B cell (primary cell): Measurements from ENCODE around the gene TRMT61A. TPM values are rescaled to one million over a fixed set of nuclear protein-coding genes. Genes with fewer than 3 reads are reported as not detected.

Experiments
- ATAC-seq: fragments of 200-7000 bp; cut with Tn5 transposase; one replicate; pipeline ENCODE4 v1.10.0; 2021; ENCODE audit warnings: low read depth, mild to moderate bottlenecking, moderate number of reproducible peaks, moderate library complexity
- CTCF ChIA-PET: fragments of 350-600 bp; sonication (Branson Sonifier 250); formaldehyde crosslinking; loops from one replicate; lab custom pipeline; 2021; ENCODE audit warnings: antibody characterized with exemption, inconsistent platforms; lab: Charles Lee
- POLR2A ChIA-PET: fragments of 350-600 bp; sonication (Branson Sonifier 250); formaldehyde crosslinking; loops from one replicate; lab custom pipeline; 2021; ENCODE audit warnings: antibody characterized with exemption; lab: Charles Lee
- DNase-seq: peaks from one replicate; pipeline ENCODE4 v3.0.0; 2013
- H2AFZ ChIP-seq: 2 replicates; pipeline ENCODE4 v1.6.1; 2012; ENCODE audit warnings: mild to moderate bottlenecking, low read depth, low read length; ENCODE audit not compliant: insufficient read depth, poor library complexity, severe bottlenecking
- H3K27ac ChIP-seq, 2 donors: 1 replicate in 1 of 2; 2 replicates in 1 of 2; pipeline ENCODE4 v1.5.1; 2012 to 2013; ENCODE audit warnings: low read length in 2 of 2, mild to moderate bottlenecking in 2 of 2, moderate library complexity in 1 of 2
- H3K27me3 ChIP-seq, 4 experiments: fragments of 200-600 bp in 1 of 4; sonication (generic) in 1 of 4; replicated peaks in 1 of 4; 1 replicate in 2 of 4; 2 replicates in 2 of 4; pipeline versions ENCODE4 v1.6.1 to v1.7.0; 2013 to 2016; ENCODE audit warnings: low read length in 3 of 4, mild to moderate bottlenecking in 2 of 4, mixed read lengths in 1 of 4, moderate library complexity in 1 of 4; ENCODE audit not compliant: insufficient read depth in 4 of 4, control insufficient read depth in 3 of 4; ENCODE audit errors: control extremely low read depth in 1 of 4
- H3K36me3 ChIP-seq, 2 experiments: replicated peaks in 1 of 2; 1 replicate in 1 of 2; 2 replicates in 1 of 2; pipeline versions ENCODE4 v1.6.1 to v1.7.1; 2013; ENCODE audit warnings: low read length in 1 of 2; ENCODE audit not compliant: insufficient read depth in 2 of 2, control insufficient read depth in 1 of 2; ENCODE audit errors: control extremely low read depth in 1 of 2, extremely low read depth in 1 of 2
- H3K4me1 ChIP-seq, 2 donors: fragments of 200-600 bp in 1 of 2; sonication (generic) in 1 of 2; 1 replicate in 1 of 2; 2 replicates in 1 of 2; pipeline versions ENCODE4 v1.5.1 to v1.6.1; 2013 to 2017; ENCODE audit warnings: low read length in 2 of 2; ENCODE audit not compliant: control insufficient read depth in 2 of 2, insufficient read depth in 2 of 2
- H3K4me2 ChIP-seq: replicated peaks from 2 replicates; pipeline ENCODE3; 2012; ENCODE audit warnings: mild to moderate bottlenecking, low read depth, low read length; ENCODE audit not compliant: poor library complexity, severe bottlenecking
- H3K4me3 ChIP-seq, 5 experiments: fragments of 200-600 bp in 1 of 5; sonication (generic) in 1 of 5; 1 replicate in 3 of 5; 2 replicates in 2 of 5; pipeline versions ENCODE4 v1.5.1 to v1.7.0; 2011 to 2016; ENCODE audit warnings: low read length in 4 of 5, mild to moderate bottlenecking in 4 of 5, low read depth in 2 of 5, control low read depth in 1 of 5, moderate library complexity in 1 of 5; ENCODE audit not compliant: insufficient read depth in 1 of 5; ENCODE audit errors: control extremely low read depth in 1 of 5, extremely low read depth in 1 of 5
- H3K79me2 ChIP-seq: fragments of 200-600 bp; sonication (generic); one replicate; pipeline ENCODE4 v1.6.0; 2016; ENCODE audit warnings: low read length; ENCODE audit not compliant: control insufficient read depth, insufficient read depth
- H3K9ac ChIP-seq: fragments of 200-600 bp; sonication (generic); 2 replicates; pipeline ENCODE4 v1.6.1; 2017; ENCODE audit warnings: mild to moderate bottlenecking, low read length, moderate library complexity
- H3K9me3 ChIP-seq, 3 donors: one replicate each; pipeline versions ENCODE4 v1.6.1 to v1.7.1; 2013; ENCODE audit warnings: low read length in 2 of 3; ENCODE audit not compliant: control insufficient read depth in 2 of 3, insufficient read depth in 1 of 3; ENCODE audit errors: control extremely low read depth in 1 of 3
- H4K20me1 ChIP-seq: 2 replicates; pipeline ENCODE4 v1.6.0; 2012; ENCODE audit warnings: mild to moderate bottlenecking, low read length; ENCODE audit not compliant: insufficient read depth, control insufficient read depth, poor library complexity, severe bottlenecking
- H3K27ac Mint-ChIP-seq: one replicate; pipeline ENCODE4 v1.8.0; 2021; ENCODE audit warnings: mixed read lengths
- H3K27me3 Mint-ChIP-seq: one replicate; pipeline ENCODE4 v1.8.0; 2021; ENCODE audit warnings: mixed read lengths
- H3K4me1 Mint-ChIP-seq: one replicate; pipeline ENCODE4 v1.8.0; 2021; ENCODE audit warnings: mixed read lengths
- H3K4me3 Mint-ChIP-seq: one replicate; pipeline ENCODE4 v1.8.0; 2021; ENCODE audit warnings: mixed read lengths
- H3K9me3 Mint-ChIP-seq: one replicate; pipeline ENCODE4 v1.8.0; 2022; ENCODE audit warnings: mixed read lengths; ENCODE audit not compliant: insufficient read depth
- CTCF ChIP-seq: fragments of 200-600 bp; IDR thresholded peaks from one replicate; pipeline ENCODE4 v1.8.0; 2022; ENCODE audit warnings: antibody characterized with exemption, mild to moderate bottlenecking
- EZH2 ChIP-seq: IDR thresholded peaks from 2 replicates; pipeline ENCODE4 v1.6.1; 2012; ENCODE audit warnings: borderline replicate concordance, low read depth, mild to moderate bottlenecking, moderate library complexity, low read length; ENCODE audit not compliant: insufficient read depth, poor library complexity, severe bottlenecking
- WGBS: methylation state at CpG from one replicate; pipeline ENCODE4 v1.1.5; 2013; ENCODE audit warnings: missing lambda C conversion rate; ENCODE audit not compliant: insufficient coverage; 5-methylcytosine and 5-hydroxymethylcytosine counted together
- intact Hi-C: fragments of 100-400 bp; cut with micrococcal nuclease; formaldehyde crosslinking; loops from one replicate; pipeline ENCODE4 v1.10.0; 2022
- polyA plus RNA-seq: library from polyadenylated mRNA; depleted of rRNA; stranded (reverse); fragments of >200 nt; gene quantifications from 2 replicates; pipeline ENCODE4 v1.2.3, GENCODE V29; 2012
- total RNA-seq, 2 donors: library from RNA; stranded (reverse); fragments of 120-200 nt in 1 of 2; gene quantifications; 1 replicate in 1 of 2; 2 replicates in 1 of 2; pipeline versions ENCODE4 v1.2.3 to v1.2.4, GENCODE V29; 2013 to 2022

Gene TRMT61A
- total and polyA plus RNA-seq, 2 donors (not counting 1 experiment from before 2014, with no cell fraction given) = 9.5 to 18.4 TPM

GRCh38 chr14:103576371-103577024 is 47.5 kb downstream of the TRMT61A start:
- H3K4me1 ChIP-seq = no peaks in the 10 kb centered on the region
- TF ChIP-seq EZH2 (no peak), CTCF (no peak)
- DNase-seq = no peak
- no peaks in the 10 kb centered on the region for H3K9me3 ChIP-seq
- H3K79me2 ChIP-seq = peaks cover 16% of the 10 kb centered on the region
- POLR2A ChIA-PET = no interaction called here
- no peaks in the 10 kb centered on the region for H3K9me3 Mint-ChIP-seq
- 96% methylated on average over 6 of the region's 9 CpGs for WGBS
- no peak overlapping the region for H3K4me3 ChIP-seq
- H4K20me1 ChIP-seq = no peaks in the 10 kb centered on the region
- H3K27me3 ChIP-seq = no peaks in the 10 kb centered on the region
- peaks cover 6 to 40% of the 10 kb centered on the region in 2 experiments for H3K36me3 ChIP-seq
- H3K4me3 Mint-ChIP-seq = no peak overlapping the region
- CTCF ChIA-PET = interaction anchor here (1.3 to 3.8 kb wide), 3 partner anchors 10 to 104 kb away, joined by 3 to 30 read pairs (median 4); no protein-coding TSS in a partner anchor
- intact Hi-C loops = no loop called here
- no peaks in the 10 kb centered on the region for H3K27me3 Mint-ChIP-seq
- H3K4me1 Mint-ChIP-seq = no peaks in the 10 kb centered on the region
- no peak overlapping the region for H3K4me2 ChIP-seq
- no peak for ATAC-seq
- H3K27ac ChIP-seq = no peak overlapping the region
- H3K27ac Mint-ChIP-seq = no peak overlapping the region
- H2AFZ ChIP-seq = no peak overlapping the region
- H3K9ac ChIP-seq = no peak overlapping the region

GRCh38 chr14:103578401-103579075 is 49.5 kb downstream of the TRMT61A start:
- H3K27ac Mint-ChIP-seq = no peak overlapping the region
- no peaks in the 10 kb centered on the region for H3K4me1 Mint-ChIP-seq
- ATAC-seq (no peak), DNase-seq (no peak)
- H3K4me3 ChIP-seq = no peak overlapping the region
- H3K4me3 Mint-ChIP-seq = no peak overlapping the region
- H3K27ac ChIP-seq = no peak overlapping the region
- H4K20me1 ChIP-seq = peaks cover 7% of the 10 kb centered on the region
- TF ChIP-seq CTCF (no peak), EZH2 (no peak)
- no peak overlapping the region for H3K9ac ChIP-seq
- H3K27me3 ChIP-seq = no peaks in the 10 kb centered on the region
- ChIA-PET CTCF (no interaction called here), POLR2A (no interaction called here)
- peaks cover 4 to 34% of the 10 kb centered on the region in 2 experiments for H3K36me3 ChIP-seq
- H3K4me2 ChIP-seq = no peak overlapping the region
- intact Hi-C loops = no loop called here
- no peak overlapping the region for H2AFZ ChIP-seq
- H3K9me3 Mint-ChIP-seq = no peaks in the 10 kb centered on the region
- no peaks in the 10 kb centered on the region for H3K9me3 ChIP-seq
- H3K4me1 ChIP-seq = no peaks in the 10 kb centered on the region
- H3K27me3 Mint-ChIP-seq = no peaks in the 10 kb centered on the region
- H3K79me2 ChIP-seq = peaks cover 15% of the 10 kb centered on the region
- 96% methylated on average over 12 of the region's 12 CpGs for WGBS
